GM18519 (cell line): ENCODE measurements around the gene PITPNB.

Source experiments
- ATAC-seq: cut with Tn5 transposase; IDR thresholded peaks from one replicate; pipeline ENCODE4 v1.9.1; 2021; ENCODE audit warnings: mild to moderate bottlenecking, moderate library complexity; ENCODE audit not compliant: unreplicated experiment, low FRiP score

The PITPNB gene

GRCh38 chr22:27919942-27920755, 1.1 kb upstream of the PITPNB start:
- ATAC-seq: peak; percentile 7

- no peak for ATAC-seq
These were observed 475 bp downstream of the PITPNB start for GRCh38 chr22:27918341-27919221.

DNA sequence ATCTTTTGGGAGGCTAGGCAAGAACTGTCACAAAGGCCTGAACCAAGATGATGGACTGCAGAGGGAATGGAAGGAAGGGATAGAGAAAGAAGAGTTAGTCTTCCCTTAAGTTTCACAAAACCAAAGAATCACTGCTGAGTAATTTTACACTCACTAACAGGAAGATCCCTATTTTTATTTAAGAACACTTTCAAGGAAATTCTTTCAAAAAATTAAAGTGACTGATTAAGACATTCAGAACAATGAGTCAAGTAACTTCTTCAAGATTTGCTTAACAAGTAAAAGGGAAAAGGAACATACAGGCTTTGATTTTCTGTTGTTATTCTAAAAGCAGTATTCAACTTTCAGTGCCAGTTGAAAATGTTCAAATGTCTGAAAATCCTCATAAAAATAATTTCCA, 3.1 kb downstream of the PITPNB start:
- no peak for ATAC-seq

GRCh38 chr22:27913162-27913741, 5.8 kb downstream of the PITPNB start:
- no peak for ATAC-seq

DNA sequence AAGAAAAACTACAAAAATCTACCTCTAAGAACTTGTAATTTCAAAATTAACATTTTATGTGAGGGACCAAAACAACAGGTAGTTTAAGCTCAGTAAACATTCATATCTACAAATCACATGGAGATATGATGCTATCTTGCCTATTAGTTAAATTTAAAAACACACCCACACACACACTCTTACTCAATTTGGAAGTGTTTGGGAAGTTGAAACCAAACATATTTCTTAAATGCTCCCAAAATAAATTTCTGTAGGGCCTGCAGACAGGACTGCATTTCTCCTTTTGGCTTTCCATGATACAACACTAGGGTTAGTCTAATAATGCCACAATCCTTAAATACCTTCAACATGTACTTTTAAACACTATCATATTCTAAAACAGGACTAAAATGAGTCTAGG, 7.0 kb downstream of the PITPNB start:
- ATAC-seq: no peak

DNA sequence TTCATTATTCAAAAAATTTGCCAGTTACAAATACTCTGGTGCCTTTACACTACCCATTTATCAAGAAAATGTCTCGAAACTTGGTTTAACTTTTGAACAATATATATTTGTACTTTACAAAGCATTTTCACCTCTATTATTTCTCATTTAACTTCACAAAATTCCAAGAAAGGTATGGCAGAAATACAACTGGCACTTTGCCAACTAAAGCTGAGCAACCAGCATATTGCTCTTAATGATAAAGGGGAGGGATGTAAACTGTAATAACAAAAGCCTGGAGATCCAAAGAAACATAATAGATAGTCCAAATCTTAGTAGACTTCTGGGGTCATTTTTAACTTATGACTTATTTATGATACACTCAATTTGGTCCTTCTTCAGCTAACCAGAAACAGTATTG, 7.7 kb downstream of the PITPNB start:
- ATAC-seq: no peak

DNA sequence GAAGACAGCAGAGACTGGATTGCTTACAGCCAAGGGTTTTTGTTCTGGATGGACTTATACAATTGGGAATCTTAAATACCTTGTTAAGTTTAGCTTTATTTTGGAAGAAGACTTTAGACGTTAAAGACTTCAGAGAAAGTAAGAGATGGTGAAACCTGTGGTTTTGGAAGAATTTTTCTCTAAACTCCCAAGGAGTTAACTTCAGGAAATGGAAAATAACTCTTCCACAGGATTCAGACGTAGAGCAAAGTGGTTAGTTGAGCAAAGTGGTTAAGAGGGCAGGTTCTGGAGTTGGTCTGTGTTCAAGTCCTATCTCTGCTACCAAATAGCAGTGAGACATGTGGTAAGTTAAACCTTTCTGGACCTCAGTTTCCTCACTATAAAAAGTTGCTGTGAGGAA, 12.8 kb downstream of the PITPNB start:
- no peak for ATAC-seq

DNA sequence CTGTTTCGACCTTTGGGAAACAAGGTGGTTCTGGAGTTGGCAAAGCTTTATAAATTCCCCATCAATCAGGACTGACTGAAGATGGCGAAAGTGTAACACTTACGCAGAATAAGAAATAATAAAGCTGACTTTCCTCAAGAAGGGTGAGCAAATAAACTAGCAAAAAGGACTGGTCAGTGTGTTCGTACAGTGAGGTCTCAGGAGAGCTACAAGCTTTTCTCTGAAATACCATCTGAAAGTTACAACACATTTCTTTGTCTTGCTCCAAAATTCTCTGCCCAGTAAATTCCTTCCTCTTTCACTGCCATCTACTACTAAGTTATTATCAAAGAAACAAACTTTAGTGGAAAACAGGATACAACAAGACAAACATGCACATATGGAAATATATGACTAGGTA, 13.4 kb downstream of the PITPNB start:
- no peak for ATAC-seq

DNA sequence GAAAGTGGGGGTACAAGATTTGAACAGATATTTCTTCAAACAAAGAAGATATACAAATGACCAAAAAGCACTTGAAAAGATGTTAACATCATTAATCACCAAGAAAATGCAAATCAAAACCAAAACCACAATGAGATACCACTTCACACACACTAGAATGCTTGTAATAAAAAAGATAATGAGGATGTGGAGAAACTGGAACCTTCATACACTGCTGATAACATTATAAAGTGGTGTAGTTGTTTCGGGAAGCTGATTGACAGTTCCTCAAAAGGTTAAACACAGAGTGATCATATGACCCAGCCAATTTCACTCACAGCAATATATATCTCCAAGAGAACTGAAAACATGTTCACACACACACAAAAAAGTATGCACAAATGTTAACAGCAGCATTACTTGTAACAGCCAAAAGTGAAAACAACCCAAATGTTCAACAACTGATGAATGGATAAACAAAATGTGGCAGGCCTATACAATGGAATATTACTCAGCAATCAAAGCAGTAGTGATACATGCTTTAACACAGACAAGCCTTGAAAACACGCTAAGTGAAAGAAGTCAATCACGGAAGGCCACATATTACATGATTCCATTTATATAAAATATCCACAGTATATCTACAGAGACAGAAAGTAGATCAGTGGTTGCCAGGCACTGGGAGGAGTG, 15.1 kb downstream of the PITPNB start:
- no peak for ATAC-seq

DNA sequence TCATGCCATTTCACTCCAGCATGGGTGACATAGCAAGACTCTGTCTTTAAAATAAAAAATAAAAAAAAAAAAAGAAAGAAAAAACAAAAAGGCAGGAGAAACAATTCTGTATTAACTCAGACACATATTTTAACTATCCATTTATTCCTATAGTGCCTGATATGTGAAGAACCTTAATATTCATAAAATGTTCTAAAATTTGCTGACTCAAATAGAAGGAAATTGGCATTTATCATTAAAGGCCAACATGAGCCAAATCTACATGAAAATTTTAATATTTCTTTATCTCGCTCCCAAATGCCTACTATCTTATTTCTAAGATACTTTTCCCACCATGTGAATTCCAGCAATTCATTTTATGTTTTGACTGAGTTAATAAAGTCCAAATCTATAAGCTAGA, 18.9 kb downstream of the PITPNB start:
- no peak for ATAC-seq

DNA sequence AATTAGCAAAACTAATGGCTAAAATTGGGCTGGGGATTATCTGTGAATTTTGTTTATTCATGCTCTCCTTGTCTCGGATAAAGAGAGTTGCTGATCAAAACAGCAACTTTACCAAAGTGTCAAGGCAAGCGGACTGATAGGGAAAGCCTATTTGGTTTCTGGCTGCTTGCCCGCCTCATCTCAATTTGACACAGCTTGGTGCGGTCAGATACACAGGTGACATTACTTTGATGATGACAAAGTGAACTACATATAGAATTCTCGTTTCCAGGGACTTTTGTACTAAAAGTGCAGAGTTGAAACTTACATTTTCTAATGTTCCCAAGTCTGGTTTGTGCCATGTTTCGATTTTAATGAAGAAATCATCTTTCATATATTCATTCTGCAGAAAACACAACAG, 22.8 kb downstream of the PITPNB start:
- ATAC-seq: no peak

DNA sequence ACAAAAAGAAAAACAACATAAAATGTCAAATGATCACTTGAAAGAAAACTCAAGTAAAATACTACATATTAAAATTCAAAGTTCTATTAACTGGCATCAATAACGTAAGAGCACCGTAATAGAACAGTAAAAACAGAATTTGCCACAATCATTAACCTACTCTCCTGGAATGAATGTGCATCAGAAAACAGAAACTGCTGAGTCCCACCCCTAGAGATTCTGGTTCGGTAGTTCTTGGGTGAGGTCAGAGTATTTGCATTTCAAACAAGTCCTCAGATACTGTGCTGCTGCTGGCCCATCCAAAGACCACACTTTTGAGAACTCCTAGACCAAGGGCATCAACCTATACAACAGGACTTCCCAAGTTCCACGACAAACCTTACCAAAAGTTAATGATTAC, 23.5 kb downstream of the PITPNB start:
- no peak for ATAC-seq

DNA sequence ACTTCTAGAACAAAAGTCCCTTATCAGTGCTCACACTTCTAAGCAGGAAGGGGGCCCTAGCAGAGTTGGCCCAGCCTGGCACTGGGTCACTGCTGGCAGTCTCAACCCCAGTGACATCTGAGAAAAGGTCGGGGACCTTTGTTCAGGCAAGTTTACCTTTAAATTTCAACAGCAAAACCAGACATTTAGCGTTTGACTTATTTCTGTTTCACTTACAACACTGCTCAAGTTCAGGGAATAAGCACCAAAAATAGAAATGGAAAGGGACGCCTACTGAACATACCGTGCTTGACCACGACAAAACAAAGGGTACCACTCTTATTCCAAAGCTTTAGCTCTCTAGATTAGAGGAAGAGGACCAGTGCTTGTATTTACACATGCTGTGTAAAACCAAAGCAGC, 26.2 kb downstream of the PITPNB start:
- no peak for ATAC-seq

GRCh38 chr22:27892064-27892463, 27.0 kb downstream of the PITPNB start:
- ATAC-seq: no peak

GRCh38 chr22:27888310-27888709, 30.7 kb downstream of the PITPNB start:
- no peak for ATAC-seq

- ATAC-seq: no peak
These were observed 32.3 kb downstream of the PITPNB start for GRCh38 chr22:27886843-27887151.

DNA sequence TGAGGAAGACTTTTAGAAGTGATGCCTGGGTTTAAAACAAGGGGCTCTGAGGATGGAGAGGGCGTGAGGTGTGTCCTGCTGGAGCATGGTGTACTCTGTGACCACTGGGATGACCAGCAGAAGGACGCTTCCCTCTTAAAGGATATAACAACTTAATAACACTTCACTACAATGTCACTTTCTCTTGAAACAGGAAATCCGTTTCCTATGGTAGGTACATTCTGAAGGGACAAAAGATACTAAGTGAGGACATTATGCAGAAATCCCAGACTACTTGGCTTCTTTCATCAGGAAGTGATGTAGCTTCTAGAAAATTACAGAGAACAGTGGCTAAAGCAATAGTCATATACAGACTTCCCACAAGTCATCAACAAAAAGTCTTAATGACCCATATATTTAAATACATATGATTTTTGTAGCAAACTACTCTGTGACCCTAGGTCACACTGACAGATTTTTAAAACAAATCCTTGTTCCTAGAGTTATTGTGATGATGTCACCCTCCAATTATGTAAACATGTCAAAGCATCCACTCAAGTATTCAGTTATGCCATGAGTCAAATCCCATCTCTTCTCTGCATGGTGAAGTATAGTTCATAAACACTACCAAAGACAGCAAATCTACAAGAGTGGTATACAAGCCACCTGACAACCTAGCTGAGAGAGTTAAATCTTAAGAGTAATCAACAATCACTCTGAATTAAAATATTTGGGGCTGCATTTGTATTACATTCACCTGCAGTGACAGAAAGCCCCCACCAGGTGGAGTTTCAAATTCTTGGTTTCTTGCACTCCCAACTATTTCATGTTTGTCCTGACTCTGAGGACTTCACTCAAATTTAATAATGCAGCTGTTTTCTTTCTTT, 32.8 kb downstream of the PITPNB start:
- ATAC-seq: no peak

DNA sequence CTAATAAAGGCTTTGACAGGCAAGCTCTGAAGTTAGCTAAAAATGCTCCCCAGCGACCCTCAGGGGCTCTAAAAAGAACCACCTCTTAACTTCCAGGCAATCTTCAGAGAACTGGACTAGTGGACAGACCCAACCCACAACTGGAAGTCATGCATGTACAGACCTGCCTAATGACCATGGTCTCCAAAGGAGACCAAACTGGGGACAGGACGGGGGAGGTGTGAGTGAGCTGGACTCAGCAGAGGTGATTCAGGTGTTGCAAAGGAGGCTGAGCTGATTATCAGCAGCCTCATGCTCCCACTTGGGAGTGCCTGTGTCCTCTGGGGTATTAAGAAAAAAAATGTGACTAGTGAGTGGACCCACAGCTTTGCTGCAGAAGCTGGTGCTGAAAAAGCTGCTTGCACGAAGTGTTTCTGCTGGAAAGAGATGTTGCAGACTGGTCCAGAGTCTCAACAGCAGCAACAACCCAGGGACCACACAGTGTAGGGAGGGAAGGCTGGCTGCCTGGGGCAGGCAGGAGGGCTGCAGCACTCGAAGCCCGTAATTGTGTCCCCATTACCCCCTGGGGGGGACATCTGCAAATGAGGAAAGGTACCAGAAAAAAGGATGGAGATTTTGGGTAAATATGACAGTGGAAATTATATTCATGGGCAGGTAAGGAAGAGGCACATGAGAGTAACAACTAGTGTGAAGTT, 35.3 kb downstream of the PITPNB start:
- no peak for ATAC-seq

DNA sequence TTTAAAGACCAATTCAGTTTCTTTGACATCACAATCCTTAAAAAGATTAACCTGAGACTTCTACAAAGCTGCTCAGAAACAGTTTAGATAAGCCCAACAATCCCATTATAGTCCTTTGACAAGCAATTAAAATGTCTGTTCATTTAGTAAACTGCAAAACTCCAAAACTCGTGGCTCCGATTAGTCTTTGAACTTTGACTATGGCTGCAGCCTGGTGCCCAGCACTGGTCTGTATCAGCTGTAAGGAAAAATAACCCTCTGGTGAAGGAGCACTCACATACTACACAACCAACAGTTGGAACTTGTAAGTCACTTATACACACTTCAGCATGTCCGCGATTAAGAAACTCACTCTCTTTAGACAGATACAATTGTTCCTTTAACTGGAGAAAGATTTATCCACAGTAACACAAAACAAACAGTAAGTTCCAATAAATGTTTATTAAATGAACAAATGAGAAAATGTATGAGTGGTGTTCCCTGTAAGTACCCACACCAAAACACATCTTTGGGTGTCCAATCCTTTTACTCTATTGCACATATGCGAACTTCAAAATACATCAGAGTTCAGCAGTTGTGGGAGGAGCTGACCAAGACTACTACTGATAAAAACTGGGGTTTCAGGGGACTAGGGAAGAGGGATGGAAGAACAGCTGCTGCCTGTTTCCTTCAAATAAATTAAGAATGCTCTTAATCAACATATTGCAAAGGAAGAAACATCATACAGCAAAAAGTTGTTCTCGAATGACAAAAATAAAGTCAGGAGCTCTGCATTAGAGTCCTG, 36.4 kb downstream of the PITPNB start:
- ATAC-seq: no peak
